Thyroid gland (tissue), 4 donors: ENCODE results near the gene AGPAT2. TPM values are rescaled to one million over a fixed set of nuclear protein-coding genes. Genes with fewer than 3 reads are reported as not detected.

Experiments
- DNase-seq, 2 donors: peaks; one replicate each; pipeline ENCODE4 v3.0.0-alpha.2; 2019
- H3K27ac ChIP-seq, 3 donors: fragments of 200-600 bp; sonication (generic); 1 replicate in 2 of 3; 2 replicates in 1 of 3; pipeline ENCODE4 v1.5.1; 2016 to 2019; ENCODE audit warnings: mild to moderate bottlenecking in 1 of 3, moderate library complexity in 1 of 3
- H3K27me3 ChIP-seq: fragments of 200-600 bp; sonication (generic); one replicate; pipeline ENCODE4 v1.5.1; 2019
- H3K36me3 ChIP-seq, 2 donors: fragments of 200-600 bp; sonication (generic); one replicate each; pipeline ENCODE4 v1.5.1; 2016 to 2019
- H3K4me1 ChIP-seq, 2 donors: fragments of 200-600 bp; sonication (generic); one replicate each; pipeline ENCODE4 v1.5.1; 2017 to 2019
- H3K4me3 ChIP-seq, 3 donors: fragments of 200-600 bp; sonication (generic); replicated peaks in 1 of 3; 1 replicate in 2 of 3; 2 replicates in 1 of 3; pipeline ENCODE4 v1.5.1; 2016; ENCODE audit warnings: mild to moderate bottlenecking in 1 of 3
- H3K9me3 ChIP-seq: fragments of 200-600 bp; sonication (generic); one replicate; pipeline ENCODE4 v1.5.1; 2017
- POLR2A ChIP-seq, 2 donors: fragments of 450-650 bp; IDR thresholded peaks; one replicate each; pipeline ENCODE4 v1.6.1; 2017; ENCODE audit warnings: antibody characterized with exemption in 2 of 2, mild to moderate bottlenecking in 2 of 2, moderate library complexity in 1 of 2
- WGBS, 2 donors: methylation state at CpG; one replicate each; pipeline ENCODE4 v1.1.5; 2017; 5-methylcytosine and 5-hydroxymethylcytosine counted together
- intact Hi-C: fragments of 100-400 bp; cut with DNase I; formaldehyde crosslinking; loops from one replicate; pipeline ENCODE4 v1.15.1; 2023
- total RNA-seq, 4 donors: library from RNA; depleted of rRNA; stranded (reverse); fragments of >200 nt; gene quantifications; one replicate each; pipeline ENCODE4 v1.2.3, GENCODE V29; 2016
- TF ChIP-seq, protein P1 (sequence below), 6 experiments: fragments of 200-600 bp in 3 of 6; fragments of 450-650 bp in 3 of 6; sonication (generic) in 3 of 6; IDR thresholded peaks; one replicate each; pipeline ENCODE4 v1.5.1; 2016 to 2019; ENCODE audit warnings: antibody characterized with exemption in 6 of 6, mild to moderate bottlenecking in 2 of 6, inconsistent platforms in 1 of 6, moderate library complexity in 1 of 6

The AGPAT2 gene
- total RNA-seq, 4 donors from 2014 or later = 58.6 to 78.7 (median 72.0) TPM

DNA sequence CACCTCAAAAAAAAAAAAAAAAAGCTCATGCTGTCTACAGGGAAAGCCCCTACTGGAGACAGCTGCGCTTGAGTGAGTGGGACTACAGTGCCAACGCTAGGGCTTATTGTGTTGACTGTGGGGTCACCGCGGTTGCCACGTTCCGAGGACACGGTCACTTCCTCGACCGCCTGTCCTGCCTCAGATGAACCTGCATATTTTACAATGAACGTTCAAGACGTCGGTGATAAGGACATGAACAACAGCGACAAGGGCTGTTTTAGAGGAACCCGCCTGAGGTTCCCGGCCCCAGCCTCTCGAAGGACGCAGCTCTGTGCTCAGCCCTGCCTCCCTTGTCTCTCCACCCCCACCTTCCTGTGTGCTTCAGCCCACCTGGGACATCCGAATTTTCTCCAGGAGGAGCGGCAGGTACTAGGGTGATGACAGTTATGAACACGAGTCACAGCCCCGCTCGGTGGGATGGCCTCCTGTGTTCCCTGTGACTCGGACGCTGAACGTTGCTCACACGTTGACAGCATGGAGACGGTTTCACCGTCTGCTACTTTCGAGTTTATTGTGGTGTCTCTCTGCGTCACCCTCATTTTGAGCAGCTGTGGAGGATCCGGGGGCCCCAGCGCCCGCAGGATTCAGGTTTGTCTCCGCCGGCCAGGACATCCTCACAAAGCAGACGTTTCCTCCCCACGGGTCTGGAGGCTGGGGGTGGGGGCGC lies 13.9 kb upstream of the AGPAT2 start:
- TF ChIP-seq POLR2A (IDR thresholded peaks at IDR 0.05) = no peak
- TF ChIP-seq, protein P1, sequence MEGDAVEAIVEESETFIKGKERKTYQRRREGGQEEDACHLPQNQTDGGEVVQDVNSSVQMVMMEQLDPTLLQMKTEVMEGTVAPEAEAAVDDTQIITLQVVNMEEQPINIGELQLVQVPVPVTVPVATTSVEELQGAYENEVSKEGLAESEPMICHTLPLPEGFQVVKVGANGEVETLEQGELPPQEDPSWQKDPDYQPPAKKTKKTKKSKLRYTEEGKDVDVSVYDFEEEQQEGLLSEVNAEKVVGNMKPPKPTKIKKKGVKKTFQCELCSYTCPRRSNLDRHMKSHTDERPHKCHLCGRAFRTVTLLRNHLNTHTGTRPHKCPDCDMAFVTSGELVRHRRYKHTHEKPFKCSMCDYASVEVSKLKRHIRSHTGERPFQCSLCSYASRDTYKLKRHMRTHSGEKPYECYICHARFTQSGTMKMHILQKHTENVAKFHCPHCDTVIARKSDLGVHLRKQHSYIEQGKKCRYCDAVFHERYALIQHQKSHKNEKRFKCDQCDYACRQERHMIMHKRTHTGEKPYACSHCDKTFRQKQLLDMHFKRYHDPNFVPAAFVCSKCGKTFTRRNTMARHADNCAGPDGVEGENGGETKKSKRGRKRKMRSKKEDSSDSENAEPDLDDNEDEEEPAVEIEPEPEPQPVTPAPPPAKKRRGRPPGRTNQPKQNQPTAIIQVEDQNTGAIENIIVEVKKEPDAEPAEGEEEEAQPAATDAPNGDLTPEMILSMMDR (IDR thresholded peaks at IDR 0.05) = no peak
- Histone ChIP-seq H3K4me1 (peaks cover 2 to 22% of the 10 kb centered on the region in 2 donors), H3K27ac (no peak overlapping the region), H3K4me3 (no peak overlapping the region), H3K36me3 (no peaks in the 10 kb centered on the region), H3K27me3 (no peaks in the 10 kb centered on the region), H3K9me3 (no peaks in the 10 kb centered on the region)
- WGBS, 2 donors = 26 to 44% methylated on average over 37 to 38 of the region's 38 CpGs
- intact Hi-C loops = no loop called here
- DNase-seq = peak in 1 of 2 donors; percentile 58

DNA sequence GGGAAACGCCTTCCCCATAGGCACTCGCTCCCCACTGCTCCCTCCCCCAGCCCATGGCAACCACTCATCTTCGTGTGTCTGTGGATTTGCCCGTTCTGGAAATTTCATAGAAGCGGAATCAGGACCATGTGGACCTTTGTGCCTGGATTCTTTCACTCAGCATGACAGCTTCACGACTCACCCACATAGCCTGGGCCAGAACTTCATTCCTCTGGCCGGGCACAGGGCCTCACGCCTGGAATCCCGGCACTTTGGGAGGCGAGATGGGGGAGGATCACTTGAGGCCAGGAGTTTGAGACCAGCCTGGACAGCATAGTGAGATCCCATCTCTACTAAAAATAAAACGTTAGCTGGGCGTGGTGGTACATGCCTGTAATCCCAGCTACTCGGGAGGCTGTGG lies 13.0 kb upstream of the AGPAT2 start:
- Histone ChIP-seq H3K27ac (no peak overlapping the region), H3K36me3 (no peaks in the 10 kb centered on the region), H3K27me3 (no peaks in the 10 kb centered on the region), H3K4me3 (no peak overlapping the region), H3K4me1 (peaks cover 7 to 29% of the 10 kb centered on the region in 2 donors), H3K9me3 (no peaks in the 10 kb centered on the region)
- intact Hi-C loops = no loop called here
- WGBS, 2 donors = 83 to 86% methylated on average over 13 of the region's 13 CpGs
- TF ChIP-seq POLR2A (IDR thresholded peaks at IDR 0.05) = no peak
- TF ChIP-seq, protein P1 (IDR thresholded peaks at IDR 0.05) = no peak
- DNase-seq = no peak

DNA sequence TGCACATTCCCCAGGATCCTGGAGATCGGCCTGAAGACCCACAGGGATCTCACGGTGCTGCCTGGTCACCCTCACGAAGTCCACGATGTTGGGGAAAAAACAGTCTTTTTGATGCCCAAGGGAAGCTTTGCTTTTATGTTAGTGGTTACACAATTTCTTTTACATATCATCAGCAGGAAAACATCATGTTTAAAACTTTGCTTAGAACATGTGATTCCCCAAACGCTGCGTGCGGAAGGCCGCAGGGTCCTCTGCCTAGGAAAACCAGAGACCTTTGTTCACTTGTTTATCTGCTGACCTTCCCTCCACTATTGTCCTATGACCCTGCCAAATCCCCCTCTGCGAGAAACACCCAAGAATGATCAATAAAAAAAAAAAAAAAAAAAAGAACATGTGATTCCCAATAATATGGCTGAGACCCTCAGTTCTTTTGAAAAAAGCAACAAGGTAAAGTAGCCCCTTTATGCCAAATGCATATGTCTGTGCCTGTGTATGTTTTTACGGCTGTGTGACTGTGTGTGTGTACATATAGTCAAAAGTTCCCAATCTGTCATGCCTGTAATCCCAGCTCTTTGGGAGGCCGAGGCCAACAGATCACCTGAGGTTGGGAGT lies 11.5 kb upstream of the AGPAT2 start:
- no peaks in the 10 kb centered on the region for H3K36me3 ChIP-seq
- H3K27me3 ChIP-seq = no peaks in the 10 kb centered on the region
- TF ChIP-seq POLR2A (IDR thresholded peaks at IDR 0.05) = no peak
- TF ChIP-seq, protein P1 (IDR thresholded peaks at IDR 0.05) = no peak
- no peaks in the 10 kb centered on the region for H3K9me3 ChIP-seq
- DNase-seq = no peak
- H3K4me3 ChIP-seq = no peak overlapping the region
- intact Hi-C loops = no loop called here
- no peak overlapping the region for H3K27ac ChIP-seq
- 91 to 92% methylated on average over 11 of the region's 11 CpGs for WGBS, 2 donors
- peaks cover 23 to 44% of the 10 kb centered on the region in 2 donors for H3K4me1 ChIP-seq

DNA sequence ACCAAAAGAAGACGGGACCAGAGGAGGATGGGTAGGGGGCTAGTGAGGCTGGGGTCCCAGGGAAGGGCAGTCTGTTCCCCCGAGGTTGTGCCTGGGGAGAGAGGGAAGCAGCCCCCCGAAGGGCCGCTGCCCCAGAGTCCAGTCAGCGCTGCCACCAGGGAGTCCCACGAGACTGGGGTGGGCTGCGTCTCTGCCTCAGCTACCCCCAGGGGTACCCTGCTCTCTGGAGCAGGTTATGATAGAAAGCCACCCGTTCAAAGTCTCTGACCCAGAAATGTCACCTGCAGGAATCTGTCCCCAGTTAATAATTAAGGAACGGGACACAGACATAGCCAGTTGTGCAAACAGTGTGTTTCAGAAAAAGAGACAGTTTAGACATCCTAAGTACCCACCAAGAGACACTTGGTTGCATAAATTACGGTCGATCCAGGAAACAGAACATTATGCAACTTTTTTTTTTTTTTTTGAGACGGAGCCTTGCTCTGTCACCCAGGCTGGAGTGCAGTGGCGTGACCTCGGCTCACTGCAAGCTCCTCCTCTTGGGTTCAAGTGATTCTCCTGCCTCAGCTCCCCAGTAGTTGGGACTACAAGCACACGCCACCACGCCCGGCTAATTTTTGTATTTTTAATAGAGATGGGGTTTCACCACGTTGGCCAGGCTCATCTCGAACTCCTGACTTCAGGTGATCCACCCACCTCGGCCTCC lies 10.7 kb upstream of the AGPAT2 start:
- peak in 1 of 2 donors; percentile 43 for DNase-seq
- TF ChIP-seq POLR2A (IDR thresholded peaks at IDR 0.05) = no peak
- TF ChIP-seq, protein P1 (IDR thresholded peaks at IDR 0.05) = no peak
- intact Hi-C loops = no loop called here
- no peaks in the 10 kb centered on the region for H3K36me3 ChIP-seq
- no peaks in the 10 kb centered on the region for H3K27me3 ChIP-seq
- H3K4me3 ChIP-seq = no peak overlapping the region
- WGBS, 2 donors = 54 to 59% methylated on average over 20 of the region's 20 CpGs
- no peaks in the 10 kb centered on the region for H3K9me3 ChIP-seq
- no peak overlapping the region for H3K27ac ChIP-seq
- H3K4me1 ChIP-seq = peaks cover 30 to 52% of the 10 kb centered on the region in 2 donors
